SW 1271 (cell line): ENCODE measurements around the gene ATP6V0A1.
A peak's percentile ranks its signal among the peaks of the same experiment; 100 is the strongest.
"Not testable (repeated sequence)": the region's sequence is repeated elsewhere in the genome, so short reads cannot be mapped to it uniquely, and the experiment has no call there.

ENCODE experiments used
- DNase-seq, 2 experiments: peaks; one replicate each; lab custom pipeline; 2025; lab: John Stamatoyannopoulos, UW

Gene ATP6V0A1

DNA sequence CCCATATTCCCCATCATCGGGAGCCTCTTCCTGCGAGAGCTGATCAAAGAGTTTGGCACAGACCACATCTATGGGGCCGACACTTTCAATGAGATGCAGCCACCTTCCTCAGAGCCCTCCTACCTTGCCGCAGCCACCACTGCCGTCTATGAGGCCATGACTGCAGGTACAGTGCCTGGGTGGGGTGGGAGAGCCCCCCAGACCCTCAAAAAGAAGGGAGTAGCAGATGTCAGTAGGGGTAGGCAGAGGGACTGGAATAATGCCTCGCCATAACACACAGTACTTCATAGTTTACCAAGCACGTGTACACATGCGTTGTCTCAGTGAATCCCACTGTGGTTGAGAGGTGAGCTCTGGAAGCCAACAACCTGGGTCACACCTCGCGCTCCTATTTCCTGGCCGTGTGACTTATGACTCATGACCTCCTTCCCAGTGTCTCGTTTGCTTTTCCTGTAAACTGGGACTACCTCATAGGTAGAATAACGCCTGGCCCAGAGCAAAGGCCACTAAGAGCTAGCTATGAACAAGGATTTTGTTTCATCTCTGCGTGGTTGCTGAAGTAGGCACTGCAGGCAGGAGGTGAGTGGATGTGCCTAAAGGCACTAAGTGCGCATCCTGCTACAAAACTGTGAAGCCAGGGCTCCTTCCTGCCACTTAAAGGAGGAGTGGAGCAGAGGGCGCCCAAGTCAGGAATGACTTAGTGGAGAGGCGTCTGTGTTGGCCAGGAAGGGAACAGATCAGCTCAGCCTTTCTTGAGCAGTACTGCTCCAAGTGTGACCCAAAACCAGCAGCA, 82.6 kb downstream of the ATP6V0A1 start:
- DNase-seq = no peak

DNA sequence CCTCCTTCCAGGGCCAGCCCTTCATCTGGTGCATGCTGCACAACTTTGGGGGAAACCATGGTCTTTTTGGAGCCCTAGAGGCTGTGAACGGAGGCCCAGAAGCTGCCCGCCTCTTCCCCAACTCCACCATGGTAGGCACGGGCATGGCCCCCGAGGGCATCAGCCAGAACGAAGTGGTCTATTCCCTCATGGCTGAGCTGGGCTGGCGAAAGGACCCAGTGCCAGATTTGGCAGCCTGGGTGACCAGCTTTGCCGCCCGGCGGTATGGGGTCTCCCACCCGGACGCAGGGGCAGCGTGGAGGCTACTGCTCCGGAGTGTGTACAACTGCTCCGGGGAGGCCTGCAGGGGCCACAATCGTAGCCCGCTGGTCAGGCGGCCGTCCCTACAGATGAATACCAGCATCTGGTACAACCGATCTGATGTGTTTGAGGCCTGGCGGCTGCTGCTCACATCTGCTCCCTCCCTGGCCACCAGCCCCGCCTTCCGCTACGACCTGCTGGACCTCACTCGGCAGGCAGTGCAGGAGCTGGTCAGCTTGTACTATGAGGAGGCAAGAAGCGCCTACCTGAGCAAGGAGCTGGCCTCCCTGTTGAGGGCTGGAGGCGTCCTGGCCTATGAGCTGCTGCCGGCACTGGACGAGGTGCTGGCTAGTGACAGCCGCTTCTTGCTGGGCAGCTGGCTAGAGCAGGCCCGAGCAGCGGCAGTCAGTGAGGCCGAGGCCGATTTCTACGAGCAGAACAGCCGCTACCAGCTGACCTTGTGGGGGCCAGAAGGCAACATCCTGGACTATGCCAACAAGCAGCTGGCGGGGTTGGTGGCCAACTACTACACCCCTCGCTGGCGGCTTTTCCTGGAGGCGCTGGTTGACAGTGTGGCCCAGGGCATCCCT, 84.8 kb downstream of the ATP6V0A1 start:
- DNase-seq = no peak

GRCh38 chr17:42544874-42545283, 86.2 kb downstream of the ATP6V0A1 start:
- DNase-seq = no peak

DNA sequence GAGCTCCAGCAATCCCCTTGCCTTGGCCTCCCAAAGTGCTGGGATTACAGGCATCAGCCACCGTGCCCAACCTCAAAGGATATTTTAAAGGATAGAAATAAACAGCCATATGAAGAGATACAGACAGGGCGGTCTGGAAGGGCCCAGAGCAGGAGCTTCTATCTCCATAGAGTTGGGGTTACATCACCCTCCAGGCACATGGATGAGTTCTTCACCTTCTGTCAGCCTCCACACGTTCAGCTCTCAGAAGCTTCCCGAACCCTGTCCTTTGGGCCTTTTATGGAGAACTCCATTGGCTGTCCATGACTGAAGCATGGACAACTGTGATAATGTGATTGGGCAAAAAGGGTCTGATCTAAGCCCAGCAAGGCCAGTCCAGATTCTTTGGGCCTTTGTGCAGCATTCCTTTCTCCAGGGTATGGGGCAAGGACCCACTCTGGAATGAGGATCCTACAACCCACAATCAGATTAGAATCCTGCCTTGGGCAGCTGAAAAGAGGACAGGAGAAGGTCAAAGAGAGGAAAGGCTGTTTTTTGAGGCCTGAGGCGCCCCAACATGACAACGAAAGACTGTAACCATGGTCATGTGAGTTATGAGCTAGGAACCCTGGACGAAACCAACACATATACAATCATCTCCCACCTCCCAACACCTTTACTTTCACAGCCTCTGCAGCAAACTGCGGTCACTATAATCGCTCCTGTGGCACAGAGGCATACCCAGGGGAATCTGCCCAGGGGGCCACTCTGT, 87.3 kb downstream of the ATP6V0A1 start:
- DNase-seq = not testable (repeated sequence)

DNA sequence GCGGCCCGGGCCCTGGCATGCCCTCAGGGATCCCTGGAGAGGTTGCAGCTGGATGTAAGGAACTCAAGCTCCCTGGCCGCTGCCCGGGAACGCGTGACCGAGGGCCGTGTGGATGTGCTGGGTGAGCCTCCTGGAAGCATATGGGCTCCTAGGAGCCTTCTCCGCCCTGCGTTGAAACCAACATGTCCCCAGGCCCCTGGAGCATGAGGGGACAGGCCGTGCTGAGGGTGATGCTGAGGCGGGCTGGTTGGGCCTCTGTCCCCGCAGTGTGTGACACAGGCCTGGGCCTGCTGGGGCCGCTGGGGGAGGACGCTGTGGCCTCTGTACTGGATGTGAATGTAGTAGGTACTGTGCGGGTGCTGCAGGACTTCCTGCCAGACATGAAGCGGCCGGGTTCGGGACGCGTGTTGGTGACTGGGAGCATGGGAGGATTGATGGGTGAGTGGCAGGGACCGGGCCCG, 88.4 kb downstream of the ATP6V0A1 start:
- no peak for DNase-seq

DNA sequence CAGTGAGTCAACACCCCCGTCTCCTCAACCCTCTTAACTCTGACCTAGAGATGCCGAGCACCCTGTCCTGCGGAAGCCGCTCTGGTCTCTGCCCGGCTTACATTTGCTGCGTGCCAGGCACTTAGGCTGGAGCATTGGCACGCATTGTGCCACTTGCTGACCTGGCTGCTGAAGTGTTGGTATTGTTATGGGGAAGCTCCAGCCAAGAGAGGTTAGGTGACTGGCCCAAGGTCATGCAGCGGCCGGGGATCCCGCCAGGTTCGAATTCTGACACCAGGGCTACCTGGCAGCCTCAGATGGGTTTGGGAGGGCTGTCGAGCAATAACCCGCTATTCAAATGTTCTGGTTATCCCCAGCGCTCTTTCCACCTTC, 89.0 kb downstream of the ATP6V0A1 start:
- no peak for DNase-seq

GRCh38 chr17:42548070-42548837, 89.6 kb downstream of the ATP6V0A1 start:
- DNase-seq = peak; percentile 35 to 38

DNA sequence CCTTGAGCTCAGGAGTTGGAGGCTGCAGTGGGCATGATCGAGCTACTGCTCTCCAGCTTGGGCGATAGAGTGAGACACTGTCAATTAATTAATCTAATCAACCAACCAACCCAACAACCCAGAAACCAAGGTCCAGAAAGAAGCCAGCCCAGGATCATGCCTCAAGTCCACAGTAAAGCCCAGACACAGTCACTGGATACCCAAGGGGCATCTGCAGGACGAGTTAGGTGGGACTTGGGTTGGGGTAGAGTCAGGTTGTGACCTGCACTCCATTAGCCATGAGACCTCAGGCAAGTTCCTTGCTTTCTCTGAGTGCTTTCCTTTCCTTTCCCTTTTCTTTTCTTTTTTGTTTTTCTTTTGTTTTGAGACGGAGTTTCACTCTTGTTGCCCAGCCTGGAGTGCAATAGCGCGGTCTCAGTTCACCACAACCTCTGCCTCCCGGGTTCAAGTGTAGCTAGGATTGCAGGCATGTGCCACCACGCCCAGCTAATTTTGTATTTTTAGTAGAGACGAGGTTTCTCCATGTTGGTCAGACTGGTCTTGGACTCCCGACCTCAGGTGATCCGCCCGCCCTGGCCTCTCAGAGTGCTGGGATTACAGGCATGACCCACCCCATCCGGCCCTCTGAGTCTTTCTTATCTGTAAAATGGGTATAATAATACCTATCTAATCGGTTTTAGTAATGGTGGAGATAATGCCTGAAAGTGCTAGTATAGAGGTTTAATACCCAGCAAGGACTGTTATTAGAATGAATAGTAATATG, 90.5 kb downstream of the ATP6V0A1 start:
- DNase-seq = no peak

GRCh38 chr17:42552736-42553135, 94.1 kb downstream of the ATP6V0A1 start, which contains the start of gene HSD17B1:
Gene HSD17B1 (plus strand): TSS chr17:42552923. CDS start chr17:42552934, 11 bp downstream.
- DNase-seq = not testable (repeated sequence)

DNA sequence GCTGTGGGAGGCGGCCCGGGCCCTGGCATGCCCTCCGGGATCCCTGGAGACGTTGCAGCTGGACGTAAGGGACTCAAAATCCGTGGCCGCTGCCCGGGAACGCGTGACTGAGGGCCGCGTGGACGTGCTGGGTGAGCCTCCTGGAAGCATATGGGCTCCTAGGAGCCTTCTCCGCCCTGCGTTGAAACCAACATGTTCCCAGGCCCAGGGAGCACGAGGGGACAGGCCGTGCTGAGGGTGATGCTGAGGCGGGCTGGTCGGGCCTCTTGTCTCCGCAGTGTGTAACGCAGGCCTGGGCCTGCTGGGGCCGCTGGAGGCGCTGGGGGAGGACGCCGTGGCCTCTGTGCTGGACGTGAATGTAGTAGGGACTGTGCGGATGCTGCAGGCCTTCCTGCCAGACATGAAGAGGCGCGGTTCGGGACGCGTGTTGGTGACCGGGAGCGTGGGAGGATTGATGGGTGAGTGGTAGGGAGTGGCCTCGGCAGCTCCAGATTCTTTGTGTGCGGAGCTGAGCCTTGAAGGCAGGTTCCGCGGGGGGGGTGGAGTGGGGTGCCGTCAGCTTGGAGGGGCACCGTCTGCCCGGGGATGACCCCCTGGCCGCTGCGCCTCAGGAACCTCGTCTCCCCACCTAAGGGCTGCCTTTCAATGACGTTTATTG, 94.6 kb downstream of the ATP6V0A1 start:
- DNase-seq = peak in 1 of 2 experiments; percentile 41

GRCh38 chr17:42553866-42554249, 95.2 kb downstream of the ATP6V0A1 start:
- DNase-seq = peak in 1 of 2 experiments; percentile 25

GRCh38 chr17:42554250-42555121, 95.8 kb downstream of the ATP6V0A1 start:
- DNase-seq = peak; percentile 46 to 77

GRCh38 chr17:42555122-42555622, 96.5 kb downstream of the ATP6V0A1 start:
- no peak for DNase-seq

- peak in 1 of 2 experiments; percentile 20 for DNase-seq
Measured at GRCh38 chr17:42555961-42556617, 97.4 kb downstream of the ATP6V0A1 start.

GRCh38 chr17:42559075-42559474, 100.4 kb downstream of the ATP6V0A1 start:
- no peak for DNase-seq

- no peak for DNase-seq
Measured at GRCh38 chr17:42560246-42560645, 101.6 kb downstream of the ATP6V0A1 start.

- peak; percentile 90 to 94 for DNase-seq
Measured at GRCh38 chr17:42561897-42562387, 103.3 kb downstream of the ATP6V0A1 start, which contains the start of gene COASY. Gene COASY (plus strand): TSS chr17:42562148. CDS start chr17:42562623, 475 bp downstream.
